Activated CD8-positive, alpha-beta memory T cell treated with anti-CD3 and anti-CD28 coated beads, Interleukin-2, amount 50 U/mL, for 1 hour (primary cell): ENCODE data around the gene E4F1.
"Not testable (repeated sequence)": the region's sequence is repeated elsewhere in the genome, so short reads cannot be mapped to it uniquely, and the experiment has no call there.

ENCODE experiments used
- DNase-seq: peaks from one replicate; pipeline ENCODE4 v3.0.0-alpha.2; 2020; ENCODE audit errors: extremely low read depth

The E4F1 gene

DNA sequence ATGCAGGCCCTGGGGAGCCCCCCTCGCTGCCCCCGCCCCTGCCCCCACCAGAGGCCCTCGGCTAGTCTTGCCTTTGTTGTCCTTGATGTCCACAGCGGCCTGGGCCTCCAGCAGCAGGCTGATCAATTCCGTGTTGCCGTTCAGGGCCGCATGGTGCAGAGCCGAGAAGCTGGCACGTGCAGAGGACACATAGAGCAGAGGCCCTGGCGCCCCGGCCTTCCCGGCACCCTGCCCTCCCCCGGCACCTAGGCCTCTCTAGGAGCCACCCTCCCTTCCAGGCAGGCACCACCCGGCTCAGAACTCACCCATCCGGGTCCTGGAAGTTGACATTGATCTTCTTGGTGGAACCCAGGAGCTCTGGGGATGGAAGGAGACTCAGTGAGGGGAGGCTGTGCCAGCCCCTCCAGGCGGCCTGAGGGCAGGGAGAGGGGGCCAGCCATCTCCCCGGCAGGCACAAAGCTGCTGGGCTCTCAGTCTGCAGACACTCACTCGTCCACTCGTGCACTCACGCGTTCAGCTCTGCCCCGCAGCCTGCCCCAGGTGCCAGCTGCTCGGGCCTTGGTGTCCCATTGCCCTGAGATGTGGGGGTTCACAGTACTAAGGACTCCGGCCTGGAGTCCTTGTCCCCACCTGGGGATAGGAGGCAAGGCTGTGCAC lies 33.3 kb upstream of the E4F1 start:
- no peak for DNase-seq

- DNase-seq = no peak
Measured at GRCh38 chr16:2190659-2191445, 32.5 kb upstream of the E4F1 start.

DNA sequence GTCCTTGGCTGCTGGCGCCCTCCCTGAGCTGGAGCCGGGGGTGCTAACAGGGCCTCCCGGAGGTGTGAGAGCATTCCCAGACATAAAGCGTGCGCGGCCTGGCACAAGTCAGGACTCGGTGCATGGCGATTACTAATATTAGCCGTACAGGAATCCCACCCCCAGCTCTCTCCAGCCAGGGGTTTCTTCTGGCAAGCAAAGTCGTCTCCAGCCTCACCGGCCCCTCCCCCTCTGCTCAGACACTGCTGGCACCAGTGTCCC lies 32.0 kb upstream of the E4F1 start:
- no peak for DNase-seq

DNA sequence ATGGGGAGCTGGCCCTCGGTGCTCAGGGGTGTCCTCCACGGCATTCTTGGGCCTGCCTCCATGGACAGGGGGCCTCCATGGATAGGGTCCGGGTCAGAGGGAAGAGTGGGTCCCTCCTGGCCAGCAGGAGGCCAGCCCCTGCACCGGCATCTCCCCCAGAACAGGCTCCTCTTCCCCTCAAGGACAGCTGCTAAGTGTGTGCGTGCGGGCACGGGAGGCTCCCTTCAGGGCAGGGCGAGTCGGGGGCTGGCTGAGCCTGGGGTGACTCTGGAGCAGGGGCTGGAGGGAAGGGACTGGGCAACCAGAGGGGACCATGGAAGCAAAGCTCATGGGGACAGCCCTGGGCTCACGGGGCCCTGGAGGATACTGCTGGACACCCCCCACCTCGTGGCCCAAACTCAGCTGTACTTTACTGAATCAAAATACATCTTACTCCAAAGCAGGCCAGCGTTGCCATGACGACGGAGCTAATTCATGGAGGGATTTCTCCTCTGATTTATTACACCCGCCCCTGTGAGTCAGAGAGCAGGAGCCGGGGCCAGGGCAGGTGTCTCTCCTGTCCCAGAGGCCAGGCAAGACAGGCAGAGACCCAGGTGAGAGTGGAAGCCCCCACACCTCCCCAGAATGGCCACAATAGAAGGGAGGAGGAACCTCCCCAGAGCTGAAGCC lies 29.1 kb upstream of the E4F1 start:
- no peak for DNase-seq

- peak; percentile 25 for DNase-seq
Measured at GRCh38 chr16:2194852-2195321, 28.5 kb upstream of the E4F1 start.

DNA sequence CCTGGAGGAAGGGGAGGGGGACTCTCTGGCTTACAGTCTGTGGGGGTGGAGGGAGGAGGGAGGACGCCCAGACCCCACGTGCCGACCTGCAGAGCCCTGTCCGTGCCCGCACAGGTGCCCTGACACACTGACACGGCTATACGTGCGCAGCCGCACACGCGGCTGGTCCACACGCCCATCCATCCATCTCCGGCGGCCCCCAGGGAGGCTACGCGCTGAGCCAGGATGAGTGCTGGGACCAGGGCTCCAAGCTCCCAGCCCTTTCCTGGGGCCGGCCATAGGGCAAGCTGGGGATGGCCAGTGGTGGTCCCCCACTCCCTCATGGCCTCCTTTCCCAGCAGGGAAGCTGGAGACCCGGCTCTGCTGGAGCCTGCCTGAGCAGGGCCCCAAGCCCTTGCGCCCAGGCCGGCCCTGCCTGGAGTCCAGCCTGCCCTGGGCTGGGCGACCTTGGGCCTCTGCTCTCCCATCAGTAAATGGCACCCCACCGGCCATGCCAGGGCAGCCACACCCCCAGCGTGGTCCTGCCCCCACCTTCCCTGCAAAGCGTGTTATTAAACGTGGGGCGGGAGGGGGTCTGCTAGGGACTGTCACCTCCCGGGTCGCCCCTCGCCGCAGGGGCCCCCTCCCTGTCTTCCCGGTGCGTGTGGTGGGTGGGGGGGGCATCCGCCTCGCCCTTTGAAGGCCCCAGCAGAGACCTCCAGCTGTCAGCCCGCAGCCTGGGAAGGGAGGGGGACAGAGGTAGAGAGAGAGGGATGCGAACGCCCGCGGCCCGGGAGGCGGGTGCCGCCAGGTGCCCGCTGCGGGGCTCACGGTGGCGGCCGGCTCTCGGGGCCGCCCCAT lies 27.8 kb upstream of the E4F1 start:
- DNase-seq = no peak

DNA sequence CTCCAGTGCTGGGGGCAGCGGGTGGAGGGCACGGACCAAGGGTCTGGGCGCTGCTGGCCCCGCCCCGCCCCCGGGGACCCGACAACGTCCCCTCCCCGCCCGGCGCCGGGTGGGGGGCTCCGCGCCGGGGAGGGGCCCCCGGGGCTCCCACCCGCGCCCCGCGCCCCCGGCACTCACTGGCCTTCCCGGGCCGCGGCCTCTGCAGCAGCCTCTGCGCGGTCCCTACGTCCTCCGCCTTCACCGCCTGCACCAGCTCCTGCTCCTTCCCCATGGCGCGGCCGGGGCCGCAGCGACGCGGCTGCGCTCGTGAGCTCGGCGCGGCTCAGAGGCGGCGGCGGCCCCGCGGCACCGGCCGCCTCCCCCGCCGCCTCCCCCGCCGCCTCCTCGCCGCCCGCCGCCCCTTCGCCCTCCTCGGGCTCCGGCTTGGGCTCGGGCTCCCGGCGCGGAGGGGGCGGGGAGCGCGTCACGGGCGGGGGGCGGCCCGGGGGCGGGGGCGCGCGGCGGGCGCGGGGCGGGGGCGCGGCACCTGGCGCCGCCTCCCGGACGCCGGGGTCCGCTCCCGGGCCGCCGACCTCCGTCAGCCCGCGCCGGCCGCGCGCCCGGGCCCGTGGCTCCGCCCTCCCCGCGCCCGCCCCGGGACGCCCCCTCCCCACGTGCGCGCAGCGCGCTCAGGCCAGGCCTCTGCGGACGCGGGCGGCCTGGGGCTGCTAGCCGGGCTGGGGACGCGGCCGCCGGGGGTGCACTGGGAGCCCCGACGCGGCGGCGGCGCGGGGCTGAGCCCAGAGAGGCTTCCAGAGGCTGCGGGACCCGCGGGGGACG lies 27.0 kb upstream of the E4F1 start, which contains the start of gene CASKIN1:
Gene CASKIN1 (minus strand): TSS at position 444 of the 819 bp plus-strand sequence. CDS start 173 bp downstream, at position 271.
- no peak for DNase-seq

DNA sequence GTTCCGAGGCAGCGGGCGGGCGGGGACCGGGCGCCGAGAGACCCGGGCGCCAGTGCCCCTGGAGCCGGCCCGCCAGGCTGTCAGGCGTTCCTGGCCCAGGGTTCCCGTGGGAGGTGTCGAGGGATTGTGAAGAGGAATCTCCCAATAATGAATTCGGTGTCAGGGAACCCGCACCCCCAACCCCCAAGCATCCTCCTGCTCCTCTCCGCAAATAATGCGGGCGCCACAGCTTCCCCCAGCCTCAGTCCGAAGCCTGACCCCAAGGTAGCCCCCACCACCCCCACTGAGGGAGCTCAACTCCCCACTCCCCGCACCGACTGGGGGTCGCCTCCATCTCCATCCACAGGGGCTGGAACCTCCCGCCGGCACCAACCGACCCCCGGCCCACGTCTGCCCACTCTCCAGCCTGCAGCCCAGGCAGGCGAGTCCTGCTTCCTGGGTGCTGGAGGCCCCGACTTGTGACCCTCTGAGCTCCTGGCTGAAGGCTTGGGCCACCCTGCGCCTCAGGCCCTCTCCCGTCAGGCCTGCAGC lies 26.3 kb upstream of the E4F1 start:
- DNase-seq = no peak

DNA sequence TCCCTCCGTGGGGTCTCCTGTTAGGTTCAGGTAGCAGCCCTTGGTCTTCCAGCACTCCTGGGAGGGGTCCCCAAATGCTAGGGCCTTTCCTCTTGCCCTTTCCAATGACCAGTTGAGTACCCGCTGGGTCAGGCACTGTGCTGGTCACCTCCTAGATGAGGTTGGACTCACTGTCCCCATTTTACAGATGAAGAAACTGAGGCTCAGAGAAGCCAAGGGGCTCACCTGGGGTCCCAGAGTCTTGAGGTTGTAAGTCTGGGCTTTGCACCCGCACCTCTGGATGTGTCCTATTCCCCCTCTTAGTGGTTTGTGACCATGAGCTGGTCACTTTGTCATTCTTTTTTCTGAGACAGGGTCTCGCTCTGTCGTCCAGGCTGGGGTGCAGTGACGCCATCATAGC lies 25.6 kb upstream of the E4F1 start:
- no peak for DNase-seq

DNA sequence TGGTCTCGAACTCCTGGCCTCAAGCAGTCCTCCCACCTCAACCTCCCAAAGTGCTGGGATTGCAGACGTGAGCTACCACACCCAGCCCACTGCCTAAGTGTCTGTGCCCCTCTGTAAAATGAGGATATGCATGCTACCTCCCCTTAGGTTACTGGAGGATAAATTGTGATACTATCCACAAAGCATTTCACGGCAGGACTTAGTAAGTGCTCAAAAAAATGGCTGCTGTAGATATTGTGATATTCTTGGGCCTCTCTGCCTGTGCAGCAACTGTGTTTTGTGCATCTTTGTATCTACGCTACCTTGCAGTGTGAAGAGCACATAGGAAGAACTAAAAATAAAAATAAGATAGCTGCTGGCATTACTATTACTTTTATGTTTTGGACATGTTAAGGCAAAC lies 25.1 kb upstream of the E4F1 start:
- no peak for DNase-seq

- no peak for DNase-seq
Measured at GRCh38 chr16:2199095-2199494, 24.3 kb upstream of the E4F1 start.

- no peak for DNase-seq
Measured at GRCh38 chr16:2199621-2200139, 23.7 kb upstream of the E4F1 start.

GRCh38 chr16:2200313-2200712 lies 23.1 kb upstream of the E4F1 start:
- no peak for DNase-seq

GRCh38 chr16:2203119-2203688 lies 20.2 kb upstream of the E4F1 start:
- not testable (repeated sequence) for DNase-seq

DNA sequence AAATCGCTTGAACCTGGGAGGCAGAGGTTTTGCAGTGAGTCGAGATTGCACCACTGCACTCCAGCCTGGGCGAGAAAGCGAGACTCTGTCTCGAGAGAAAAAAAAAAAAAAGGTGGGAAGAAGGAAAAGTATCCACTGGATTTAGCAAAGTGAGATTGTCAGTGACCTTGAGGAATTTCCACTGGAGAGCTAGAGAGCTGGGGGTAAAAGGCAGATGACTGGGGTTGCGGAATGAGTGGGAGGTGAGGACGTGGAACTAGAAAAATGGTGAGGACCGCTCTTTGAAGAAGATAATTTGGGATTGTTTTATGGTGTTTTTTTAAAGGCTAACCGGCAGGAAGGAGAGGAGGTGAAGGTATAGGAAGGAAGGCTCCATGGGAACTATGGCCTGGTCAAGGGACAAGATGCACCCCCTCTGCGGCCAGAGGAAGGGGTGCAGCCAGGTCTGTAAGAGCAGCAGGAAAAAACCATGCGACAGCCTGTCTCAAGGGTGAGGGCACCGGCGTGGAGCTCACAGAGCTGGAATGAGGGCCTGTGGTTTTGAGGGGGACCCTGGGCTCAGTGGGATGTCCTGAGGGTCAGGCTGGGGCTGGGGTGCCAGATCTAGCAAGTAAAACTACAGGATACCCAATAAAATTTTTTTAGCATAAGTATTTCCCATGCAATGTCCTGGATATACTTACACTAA lies 18.8 kb upstream of the E4F1 start:
- DNase-seq = no peak

GRCh38 chr16:2205104-2205966 lies 18.1 kb upstream of the E4F1 start, which contains the start of gene MLST8:
MLST8 (plus strand) TSS chr16:2205454; CDS start chr16:2206086, 632 bp downstream.
- DNase-seq = peak; percentile 73

- no peak for DNase-seq
Measured at GRCh38 chr16:2205967-2206313, 17.5 kb upstream of the E4F1 start.

- no peak for DNase-seq
Measured at GRCh38 chr16:2206420-2206779, 17.0 kb upstream of the E4F1 start.
